Stimulated activated CD8-positive, alpha-beta memory T cell treated with anti-CD3 and anti-CD28 coated beads, Interleukin-15, amount 100 ng/mL, for 48 hours (primary cell): Measurements from ENCODE around the gene PRICKLE4.

Experiments used
- DNase-seq, 2 donors: peaks; one replicate each; pipeline ENCODE4 v3.0.0-alpha.2; 2020; ENCODE audit warnings: low read depth in 2 of 2

Gene PRICKLE4

GRCh38 chr6:41780551-41781365 lies at the start of gene PRICKLE4:
Gene PRICKLE4 (plus strand): TSS chr6:41780782. CDS start chr6:41783474, 2,692 bp downstream.
- no peak for DNase-seq

- DNase-seq: no peak
Measured at GRCh38 chr6:41731561-41732086, 49.0 kb upstream of the PRICKLE4 start.

- DNase-seq: no peak
Measured at GRCh38 chr6:41732149-41732548, 48.4 kb upstream of the PRICKLE4 start.

GRCh38 chr6:41732591-41733359 lies 47.8 kb upstream of the PRICKLE4 start:
- DNase-seq: peak; percentile 24 to 54

- DNase-seq: no peak
Measured at GRCh38 chr6:41733360-41733706, 47.2 kb upstream of the PRICKLE4 start.

GRCh38 chr6:41733707-41734665 lies 46.6 kb upstream of the PRICKLE4 start:
- DNase-seq: peak; percentile 35 to 46

GRCh38 chr6:41734666-41735426 lies 45.7 kb upstream of the PRICKLE4 start:
- DNase-seq: peak; percentile 36 to 53

GRCh38 chr6:41735427-41736185 lies 45.0 kb upstream of the PRICKLE4 start, which contains the start of gene TFEB:
Gene TFEB (minus strand): TSS chr6:41735608. CDS start chr6:41691213, 44,395 bp downstream.
- peak; percentile 87 to 88 for DNase-seq

GRCh38 chr6:41736186-41736733 lies 44.3 kb upstream of the PRICKLE4 start:
- DNase-seq: no peak

GRCh38 chr6:41736800-41737555 lies 43.6 kb upstream of the PRICKLE4 start:
- DNase-seq: no peak

- DNase-seq: no peak
Measured at GRCh38 chr6:41737591-41738130, 42.9 kb upstream of the PRICKLE4 start.

GRCh38 chr6:41739041-41739440 lies 41.5 kb upstream of the PRICKLE4 start:
- DNase-seq: no peak

GRCh38 chr6:41740366-41741162 lies 40.0 kb upstream of the PRICKLE4 start:
- DNase-seq: no peak

GRCh38 chr6:41741625-41742490 lies 38.7 kb upstream of the PRICKLE4 start:
- no peak for DNase-seq

- no peak for DNase-seq
Measured at GRCh38 chr6:41743406-41744235, 37.0 kb upstream of the PRICKLE4 start.

- DNase-seq: no peak
Measured at GRCh38 chr6:41744236-41744787, 36.3 kb upstream of the PRICKLE4 start.
